ENCODE measurements around the gene TMEM123.

The TMEM123 gene

GRCh38 chr11:102499151-102499550, 46.6 kb upstream of the TMEM123 start:
- Histone ChIP-seq H3K9ac (ENCODE audit: low read depth, low read length) (no peak overlapping the region), H3K27ac (ENCODE audit: low read length) (no peak overlapping the region), H3K9me3 (ENCODE audit: insufficient read depth, low read length, severe bottlenecking) (no peaks in the 10 kb centered on the region), H3K4me2 (ENCODE audit: insufficient read depth, low read length) (no peak overlapping the region), H3K4me3 (ENCODE audit: low read depth in 1 of 2, low read length in 2 of 2) (no peak overlapping the region), H3K79me2 (ENCODE audit: insufficient read depth, low read length) (no peaks in the 10 kb centered on the region), H3K36me3 (ENCODE audit: insufficient read depth, low read length) (no peaks in the 10 kb centered on the region), H2AFZ (ENCODE audit: low read depth, low read length) (no peak overlapping the region), H3K27me3 (ENCODE audit: insufficient read depth, low read length, poor library complexity) (peaks cover 13% of the 10 kb centered on the region), H3K4me1 (ENCODE audit: insufficient read depth, low read length) (no peaks in the 10 kb centered on the region), H4K20me1 (ENCODE audit: insufficient read depth, low read length) (no peaks in the 10 kb centered on the region)
- DNase-seq = no peak
- ATAC-seq (ENCODE audit: insufficient read depth, low read depth) = no peak
- TF ChIP-seq EZH2 (IDR thresholded peaks at IDR 0.05; ENCODE audit: borderline replicate concordance, low read depth, low read length, severe bottlenecking) = no peak
- TF ChIP-seq CTCF (IDR thresholded peaks at IDR 0.05; ENCODE audit: borderline replicate concordance, extremely low read depth, low read length, poor library complexity, severe bottlenecking) = no peak

GRCh38 chr11:102497061-102497460, 44.5 kb upstream of the TMEM123 start:
- DNase-seq (no peak), ATAC-seq (ENCODE audit: insufficient read depth, low read depth) (no peak)
- Histone ChIP-seq H2AFZ (ENCODE audit: low read depth, low read length) (no peak overlapping the region), H3K27me3 (ENCODE audit: insufficient read depth, low read length, poor library complexity) (peaks cover 13% of the 10 kb centered on the region), H3K4me2 (ENCODE audit: insufficient read depth, low read length) (no peak overlapping the region), H3K9ac (ENCODE audit: low read depth, low read length) (no peak overlapping the region), H3K9me3 (ENCODE audit: insufficient read depth, low read length, severe bottlenecking) (no peaks in the 10 kb centered on the region), H3K79me2 (ENCODE audit: insufficient read depth, low read length) (no peaks in the 10 kb centered on the region), H3K4me1 (ENCODE audit: insufficient read depth, low read length) (no peaks in the 10 kb centered on the region), H3K27ac (ENCODE audit: low read length) (no peak overlapping the region), H4K20me1 (ENCODE audit: insufficient read depth, low read length) (no peaks in the 10 kb centered on the region), H3K4me3 (ENCODE audit: low read depth in 1 of 2, low read length in 2 of 2) (no peak overlapping the region), H3K36me3 (ENCODE audit: insufficient read depth, low read length) (no peaks in the 10 kb centered on the region)
- TF ChIP-seq CTCF (IDR thresholded peaks at IDR 0.05; ENCODE audit: borderline replicate concordance, extremely low read depth, low read length, poor library complexity, severe bottlenecking) (no peak), EZH2 (IDR thresholded peaks at IDR 0.05; ENCODE audit: borderline replicate concordance, low read depth, low read length, severe bottlenecking) (no peak)

- peak; percentile 36 for DNase-seq
- ATAC-seq (ENCODE audit: insufficient read depth, low read depth) = peak; percentile 87
- Histone ChIP-seq H3K27ac (ENCODE audit: low read length) (no peak overlapping the region), H3K9me3 (ENCODE audit: insufficient read depth, low read length, severe bottlenecking) (no peaks in the 10 kb centered on the region), H3K4me1 (ENCODE audit: insufficient read depth, low read length) (no peaks in the 10 kb centered on the region), H2AFZ (ENCODE audit: low read depth, low read length) (no peak overlapping the region), H3K27me3 (ENCODE audit: insufficient read depth, low read length, poor library complexity) (peaks cover 13% of the 10 kb centered on the region), H3K79me2 (ENCODE audit: insufficient read depth, low read length) (no peaks in the 10 kb centered on the region), H3K4me2 (ENCODE audit: insufficient read depth, low read length) (no peak overlapping the region), H3K9ac (ENCODE audit: low read depth, low read length) (no peak overlapping the region), H3K4me3 (ENCODE audit: low read depth in 1 of 2, low read length in 2 of 2) (no peak overlapping the region), H4K20me1 (ENCODE audit: insufficient read depth, low read length) (no peaks in the 10 kb centered on the region), H3K36me3 (ENCODE audit: insufficient read depth, low read length) (no peaks in the 10 kb centered on the region)
- peak; percentile 84 for TF ChIP-seq CTCF (IDR thresholded peaks at IDR 0.05; ENCODE audit: borderline replicate concordance, extremely low read depth, low read length, poor library complexity, severe bottlenecking)
- no peak for TF ChIP-seq EZH2 (IDR thresholded peaks at IDR 0.05; ENCODE audit: borderline replicate concordance, low read depth, low read length, severe bottlenecking)
Measured at GRCh38 chr11:102495161-102496042, 42.8 kb upstream of the TMEM123 start.

Measured in DND-41 (cell line).